ENCODE data around the gene LILRB5. TPM values are rescaled to one million over a fixed set of nuclear protein-coding genes. Genes with fewer than 3 reads are reported as not detected.
"Not testable (repeated sequence)": the region's sequence is repeated elsewhere in the genome, so short reads cannot be mapped to it uniquely, and the experiment has no call there.

Gene LILRB5
- total and polyA plus RNA-seq, 10 donors: 3.8 to 112 (median 63.7) TPM

DNA sequence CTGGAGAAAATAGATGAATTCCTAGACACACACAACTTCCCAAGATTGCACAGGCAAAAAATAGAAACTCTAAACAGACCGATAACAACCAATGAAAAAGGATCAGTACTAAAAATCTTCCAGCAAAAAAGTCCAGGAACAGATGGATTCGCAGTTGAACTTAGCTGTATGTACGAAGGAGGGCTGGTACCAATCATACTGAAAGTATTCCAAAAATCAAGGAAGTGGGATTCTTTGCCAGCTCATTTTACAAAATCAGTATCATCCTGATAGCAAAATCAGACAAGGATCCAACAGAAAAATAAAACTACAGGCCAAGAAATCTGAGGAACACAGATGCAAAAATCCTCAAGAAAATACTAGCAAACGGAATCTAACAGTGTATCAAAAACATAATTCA is 30.4 kb upstream of the LILRB5 start:
- Histone ChIP-seq H3K36me3 (no peaks in the 10 kb centered on the region), H3K4me3 (no peak overlapping the region), H3K27ac (no peak overlapping the region), H3K9me3 (no peaks in the 10 kb centered on the region), H3K27me3 (replicated peaks in 1 of 7) (peaks cover 0 to 48% (median 0%) of the 10 kb centered on the region in 7 donors), H3K4me1 (peaks cover 3 to 67% (median 46%) of the 10 kb centered on the region in 6 donors)
- DNase-seq: no peak
- WGBS, 5 donors: 81 to 87% (median 83%) methylated on average over 4 of the region's 4 CpGs
- TF ChIP-seq, protein P1, sequence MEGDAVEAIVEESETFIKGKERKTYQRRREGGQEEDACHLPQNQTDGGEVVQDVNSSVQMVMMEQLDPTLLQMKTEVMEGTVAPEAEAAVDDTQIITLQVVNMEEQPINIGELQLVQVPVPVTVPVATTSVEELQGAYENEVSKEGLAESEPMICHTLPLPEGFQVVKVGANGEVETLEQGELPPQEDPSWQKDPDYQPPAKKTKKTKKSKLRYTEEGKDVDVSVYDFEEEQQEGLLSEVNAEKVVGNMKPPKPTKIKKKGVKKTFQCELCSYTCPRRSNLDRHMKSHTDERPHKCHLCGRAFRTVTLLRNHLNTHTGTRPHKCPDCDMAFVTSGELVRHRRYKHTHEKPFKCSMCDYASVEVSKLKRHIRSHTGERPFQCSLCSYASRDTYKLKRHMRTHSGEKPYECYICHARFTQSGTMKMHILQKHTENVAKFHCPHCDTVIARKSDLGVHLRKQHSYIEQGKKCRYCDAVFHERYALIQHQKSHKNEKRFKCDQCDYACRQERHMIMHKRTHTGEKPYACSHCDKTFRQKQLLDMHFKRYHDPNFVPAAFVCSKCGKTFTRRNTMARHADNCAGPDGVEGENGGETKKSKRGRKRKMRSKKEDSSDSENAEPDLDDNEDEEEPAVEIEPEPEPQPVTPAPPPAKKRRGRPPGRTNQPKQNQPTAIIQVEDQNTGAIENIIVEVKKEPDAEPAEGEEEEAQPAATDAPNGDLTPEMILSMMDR (IDR thresholded peaks at IDR 0.05 in 8 of 11, conservative IDR thresholded peaks at IDR 0.05 in 3 of 11): no peak
- TF ChIP-seq POLR2AphosphoS5 (IDR thresholded peaks at IDR 0.05) (no peak), POLR2A (IDR thresholded peaks at IDR 0.05) (no peak)
- intact Hi-C loops (cut with DNase I; ENCODE audit: low total_unique reads): no loop called here

DNA sequence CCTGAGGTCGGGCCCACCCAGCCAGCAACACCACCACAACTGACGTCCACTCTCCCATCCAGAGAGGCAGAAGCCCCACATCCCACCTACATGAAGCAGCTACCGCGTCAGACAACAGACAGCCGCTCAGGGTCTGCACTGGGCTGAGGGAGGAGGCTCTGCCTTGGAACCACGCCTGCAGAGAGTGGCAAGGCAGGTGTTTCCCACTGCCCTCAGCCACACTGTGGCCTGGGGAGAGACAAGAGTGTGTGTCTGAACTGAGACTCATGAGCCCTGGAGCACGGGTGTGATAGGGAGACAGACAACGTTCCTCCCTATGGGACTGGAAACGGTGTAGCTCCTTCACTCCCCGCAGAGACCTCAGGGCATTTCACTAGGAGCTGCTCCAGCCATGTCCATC is 29.2 kb upstream of the LILRB5 start:
- H3K9me3 ChIP-seq; intact Hi-C loops (cut with DNase I; ENCODE audit: low total_unique reads); H3K4me3 ChIP-seq; H3K36me3 ChIP-seq; DNase-seq: not testable (repeated sequence)
- Histone ChIP-seq H3K4me1 (peaks cover 5 to 79% (median 58%) of the 10 kb centered on the region in 6 donors), H3K27me3 (replicated peaks in 1 of 7) (peaks cover 0 to 44% (median 0%) of the 10 kb centered on the region in 7 donors), H3K27ac (peak overlapping the region in 3 of 8 donors; percentile 64 to 74 (median 71))
- 40 to 55% (median 49%) methylated on average over 1 to 10 of the region's 10 CpGs for WGBS, 5 donors

DNA sequence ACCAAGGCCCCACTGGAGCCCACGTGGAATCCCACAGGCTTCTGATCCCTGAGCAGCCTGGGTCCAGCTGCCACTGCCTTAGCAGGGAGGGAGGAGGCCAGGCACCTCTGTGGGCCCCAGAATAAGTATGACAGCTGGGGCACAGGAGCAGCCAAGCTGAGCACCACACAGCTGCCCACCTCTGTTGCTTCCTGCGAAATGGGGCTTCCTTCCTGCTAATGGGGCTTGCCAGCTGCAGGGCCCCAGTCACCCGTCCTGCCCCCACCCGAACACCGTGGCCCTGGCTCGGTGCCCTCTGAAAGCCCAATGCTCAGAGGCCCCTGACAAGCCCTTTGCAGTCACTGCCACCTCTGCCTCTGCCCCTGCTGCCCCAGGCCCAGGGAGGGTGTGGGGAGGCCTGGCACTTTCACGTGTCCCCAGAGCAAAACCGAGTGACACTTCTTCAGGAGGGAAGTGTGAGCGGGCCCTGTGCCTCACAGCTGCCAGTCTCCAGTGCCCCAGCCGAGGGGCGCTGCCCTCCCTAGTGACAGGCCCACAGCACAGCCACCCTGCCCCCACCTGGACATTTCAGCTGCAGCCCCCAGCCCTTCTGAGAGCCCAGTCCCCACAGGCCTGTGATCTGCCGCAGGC is 28.5 kb upstream of the LILRB5 start:
- TF ChIP-seq POLR2AphosphoS5 (IDR thresholded peaks at IDR 0.05): peak in 2 of 3 donors; percentile 33 to 53
- DNase-seq: peak; percentile 88
- H3K36me3 ChIP-seq; H3K4me3 ChIP-seq; H3K9me3 ChIP-seq; intact Hi-C loops (cut with DNase I; ENCODE audit: low total_unique reads): not testable (repeated sequence)
- Histone ChIP-seq H3K27me3 (replicated peaks in 1 of 7) (peaks cover 0 to 45% (median 0%) of the 10 kb centered on the region in 7 donors), H3K27ac (peak overlapping the region in 4 of 8 donors; percentile 64 to 74 (median 68)), H3K4me1 (peaks cover 5 to 83% (median 63%) of the 10 kb centered on the region in 6 donors)
- WGBS, 5 donors: 14 to 31% (median 25%) methylated on average over 6 to 11 of the region's 12 CpGs

DNA sequence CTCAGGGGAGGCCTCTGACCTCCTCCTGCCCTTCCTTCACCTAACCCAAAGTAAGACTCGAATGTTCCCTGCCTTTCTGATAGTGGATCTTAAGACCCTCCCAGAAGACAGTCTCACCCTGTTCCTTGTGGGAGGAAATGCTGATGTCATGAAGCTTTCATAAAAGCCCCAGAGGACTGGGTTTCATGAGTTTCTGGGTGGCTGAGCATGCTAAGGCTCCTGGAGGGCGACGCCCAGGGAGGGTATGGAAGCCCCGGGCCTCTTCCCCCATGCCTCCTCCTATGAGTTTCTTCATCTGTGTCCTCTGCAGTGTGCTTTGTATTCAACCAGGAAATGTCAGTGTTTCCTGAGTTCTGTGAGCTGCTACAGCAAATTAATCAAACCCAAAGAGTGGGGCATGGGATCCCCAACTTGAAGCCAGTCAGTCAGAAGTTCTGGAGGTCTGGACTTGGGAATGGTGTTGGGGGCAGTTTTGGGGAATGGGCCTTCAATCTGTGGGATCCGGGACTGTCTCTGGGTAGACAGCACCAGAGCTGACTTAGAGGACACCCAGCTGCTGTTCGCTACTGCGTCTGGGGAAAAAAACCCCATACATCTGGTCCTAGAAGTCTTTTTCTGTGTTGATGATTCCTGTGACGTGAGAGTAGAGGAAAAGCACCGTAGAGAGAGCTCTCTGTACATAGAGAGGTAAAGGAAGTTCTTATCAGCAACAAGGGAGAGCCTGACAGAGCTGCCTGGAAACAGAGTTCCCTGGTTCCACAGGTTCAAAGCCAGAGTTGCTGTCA is 25.8 kb upstream of the LILRB5 start:
- no peak for TF ChIP-seq POLR2A (IDR thresholded peaks at IDR 0.05)
- TF ChIP-seq POLR2AphosphoS5 (IDR thresholded peaks at IDR 0.05): peak in 1 of 3 donors; percentile 32
- intact Hi-C loops (cut with DNase I; ENCODE audit: low total_unique reads): no loop called here
- peak overlapping the region in 7 of 8 donors; percentile 44 to 96 (median 84) for H3K27ac ChIP-seq

DNA sequence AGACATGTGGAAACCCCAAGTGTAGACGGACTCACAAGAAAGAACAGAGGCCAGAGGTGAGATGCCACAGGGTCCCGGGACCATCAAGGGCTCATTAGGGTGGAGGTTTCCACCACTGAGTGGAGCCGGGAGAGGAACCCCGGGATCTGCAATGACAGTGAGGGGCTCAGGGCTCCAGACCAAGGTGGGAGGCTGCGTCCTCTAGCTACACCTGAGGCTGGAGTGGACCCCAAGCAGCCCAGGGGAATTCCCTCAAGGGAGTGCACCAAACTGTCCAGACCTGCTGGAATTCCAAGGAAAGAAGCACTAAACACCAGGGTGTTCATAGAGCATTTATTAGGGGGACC is 24.6 kb upstream of the LILRB5 start:
- H3K4me1 ChIP-seq: peaks cover 5 to 85% (median 53%) of the 10 kb centered on the region in 6 donors
- DNase-seq; intact Hi-C loops (cut with DNase I; ENCODE audit: low total_unique reads); H3K9me3 ChIP-seq: not testable (repeated sequence)
- WGBS, 5 donors: 68 to 88% (median 77%) methylated on average over 5 of the region's 5 CpGs
- peak overlapping the region in 6 of 8 donors; percentile 83 to 96 (median 89) for H3K27ac ChIP-seq
- peaks cover 0 to 29% (median 0%) of the 10 kb centered on the region in 6 donors for H3K36me3 ChIP-seq
- H3K4me3 ChIP-seq: peak overlapping the region in 1 of 8 donors; percentile 2
- H3K27me3 ChIP-seq (replicated peaks in 1 of 7): peaks cover 0 to 63% (median 3%) of the 10 kb centered on the region in 7 donors

More for the DNA sequence above, 25.8 kb upstream of the LILRB5 start:
- H3K36me3 ChIP-seq: peaks cover 0 to 17% (median 0%) of the 10 kb centered on the region in 6 donors
- no peaks in the 10 kb centered on the region for H3K9me3 ChIP-seq
- no peak for DNase-seq
- peaks cover 0 to 53% (median 3%) of the 10 kb centered on the region in 7 donors for H3K27me3 ChIP-seq (replicated peaks in 1 of 7)
- 23 to 30% (median 28%) methylated on average over 9 of the region's 9 CpGs for WGBS, 5 donors
- peaks cover 5 to 89% (median 56%) of the 10 kb centered on the region in 6 donors for H3K4me1 ChIP-seq
- H3K4me3 ChIP-seq: peak overlapping the region in 1 of 8 donors; percentile 19

All from spleen (tissue), 11 donors.